NCI-H82 treated with DMSO at 0.1 percent for 48 hours (cell line): ENCODE measurements around the gene AGR2.

ENCODE experiments used
- DNase-seq: peaks from one replicate; lab custom pipeline; 2025; ENCODE audit not compliant: unreplicated experiment; lab: John Stamatoyannopoulos, UW

AGR2 gene

DNA sequence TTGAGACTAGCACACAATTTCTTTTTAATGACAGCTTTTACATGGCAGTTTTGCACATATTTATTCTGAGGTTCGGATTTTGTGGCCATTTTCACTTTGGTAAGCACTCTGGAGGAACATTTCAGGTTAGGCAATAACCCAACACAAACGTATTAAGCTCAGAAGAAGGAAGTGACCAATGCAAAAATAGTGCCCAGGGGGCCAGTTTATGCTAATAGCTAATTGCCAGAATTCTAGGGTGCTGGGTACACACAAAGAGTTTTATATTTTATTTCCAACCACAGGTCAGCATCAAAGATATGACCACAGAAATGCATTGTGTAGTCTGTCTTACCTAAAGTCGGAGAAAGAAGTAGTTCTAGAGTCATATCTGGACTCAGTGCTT is 8.4 kb upstream of the AGR2 start:
- DNase-seq, result no peak

DNA sequence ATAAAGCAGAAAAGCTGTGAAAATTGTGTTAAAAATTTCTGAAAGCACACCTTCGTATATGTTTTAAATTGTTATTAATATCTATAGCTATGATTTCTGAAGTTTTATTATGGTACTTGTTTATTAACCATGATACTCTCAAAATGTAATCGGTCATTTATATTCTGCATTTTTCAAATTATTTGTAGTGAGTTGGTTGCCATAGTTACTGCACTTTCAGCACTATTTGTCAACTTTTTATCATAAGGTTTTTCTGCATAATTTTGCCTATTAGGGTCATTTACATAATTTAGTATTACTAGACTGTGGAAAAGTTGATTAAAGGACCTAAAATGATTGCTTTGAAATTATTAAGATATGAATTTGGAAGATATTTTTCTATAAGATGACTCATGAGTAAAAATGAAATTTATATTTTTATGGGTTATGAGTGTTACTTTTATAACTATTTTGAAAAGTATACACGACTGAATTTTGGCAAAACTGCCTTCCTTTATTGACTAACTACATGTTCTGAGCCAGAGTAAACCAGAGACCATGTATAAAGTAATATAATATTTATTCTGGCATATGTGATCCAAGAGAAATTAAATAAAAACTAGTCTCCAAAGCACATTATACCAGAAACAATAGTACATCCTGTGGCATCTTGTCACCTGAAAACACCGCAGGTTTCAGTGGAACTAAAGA is 7.9 kb upstream of the AGR2 start:
- DNase-seq, result no peak

DNA sequence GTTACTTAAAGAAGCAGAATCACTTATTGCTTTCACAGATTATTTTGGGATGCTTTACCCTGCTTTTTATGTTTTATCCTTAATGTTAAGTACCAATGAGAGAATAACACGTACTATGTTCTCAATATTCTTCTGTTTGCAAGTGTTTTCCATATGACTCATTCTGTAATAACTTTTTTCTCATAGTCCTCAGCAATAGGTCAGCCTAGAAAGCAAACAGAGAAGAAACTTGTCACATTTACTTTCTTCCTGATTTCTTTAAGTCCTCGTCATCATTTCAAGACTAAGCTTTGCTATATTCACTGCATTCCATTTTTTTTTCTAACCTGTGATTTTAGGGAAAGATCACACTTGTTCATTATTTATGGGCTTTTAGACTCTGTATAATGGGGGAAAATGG is 6.8 kb upstream of the AGR2 start:
- no peak for DNase-seq

DNA sequence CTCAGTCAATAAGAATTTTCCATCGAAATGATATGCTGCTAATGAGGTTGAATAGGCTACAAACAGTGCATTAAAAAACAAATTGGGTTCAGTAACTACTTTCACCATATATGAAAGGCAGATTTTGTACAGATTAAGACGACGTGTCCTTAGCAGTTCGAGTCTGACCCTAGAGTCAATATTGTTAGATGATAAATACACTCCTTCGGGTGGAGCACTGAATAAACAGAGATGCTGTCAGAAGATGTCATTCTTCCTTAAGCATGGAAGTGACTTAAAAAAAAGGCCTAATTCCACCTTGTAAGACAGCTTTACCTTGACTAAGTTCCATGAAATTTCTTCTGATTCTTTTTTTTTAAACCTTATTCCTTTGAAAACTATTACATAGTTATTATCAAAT is 5.8 kb upstream of the AGR2 start:
- no peak for DNase-seq

DNA sequence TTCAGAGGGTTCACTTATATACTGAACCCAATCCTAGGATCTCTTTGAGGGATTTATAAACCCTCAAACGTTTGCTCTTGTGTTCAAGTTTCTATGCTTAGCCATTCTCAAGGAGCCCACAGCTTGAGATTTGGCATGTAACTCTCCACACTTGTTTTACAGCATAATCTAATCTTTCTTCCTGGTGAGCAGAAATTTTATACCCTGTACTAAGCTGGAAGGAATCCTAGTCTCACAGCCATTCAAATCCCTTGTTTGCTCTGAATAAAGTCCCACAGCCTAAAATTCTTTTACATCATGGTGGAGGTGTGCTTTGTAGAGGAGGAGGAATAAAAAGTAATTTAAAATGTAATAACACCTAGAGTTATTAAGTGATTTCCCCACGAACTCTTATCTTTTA is 5.3 kb upstream of the AGR2 start:
- no peak for DNase-seq

DNA sequence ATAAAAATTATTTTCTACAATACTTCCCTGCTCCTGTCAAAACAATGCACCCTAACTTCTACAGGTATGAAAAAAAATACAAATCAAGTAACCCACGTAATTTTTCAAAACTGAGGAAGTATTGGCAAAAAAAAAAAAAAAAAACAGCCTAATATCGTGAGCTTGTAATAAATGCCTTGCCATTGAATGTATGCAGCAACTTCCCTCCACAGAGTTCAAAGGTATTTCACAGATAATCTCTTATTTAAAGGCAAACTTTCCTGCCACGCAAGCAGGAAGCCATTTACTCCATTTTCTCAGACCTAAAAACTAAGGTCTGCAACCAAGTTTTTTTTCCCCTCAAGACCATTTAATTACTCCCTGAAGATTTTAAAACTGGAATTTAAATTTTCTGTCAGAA is 642 bp upstream of the AGR2 start:
- DNase-seq, result no peak

DNA sequence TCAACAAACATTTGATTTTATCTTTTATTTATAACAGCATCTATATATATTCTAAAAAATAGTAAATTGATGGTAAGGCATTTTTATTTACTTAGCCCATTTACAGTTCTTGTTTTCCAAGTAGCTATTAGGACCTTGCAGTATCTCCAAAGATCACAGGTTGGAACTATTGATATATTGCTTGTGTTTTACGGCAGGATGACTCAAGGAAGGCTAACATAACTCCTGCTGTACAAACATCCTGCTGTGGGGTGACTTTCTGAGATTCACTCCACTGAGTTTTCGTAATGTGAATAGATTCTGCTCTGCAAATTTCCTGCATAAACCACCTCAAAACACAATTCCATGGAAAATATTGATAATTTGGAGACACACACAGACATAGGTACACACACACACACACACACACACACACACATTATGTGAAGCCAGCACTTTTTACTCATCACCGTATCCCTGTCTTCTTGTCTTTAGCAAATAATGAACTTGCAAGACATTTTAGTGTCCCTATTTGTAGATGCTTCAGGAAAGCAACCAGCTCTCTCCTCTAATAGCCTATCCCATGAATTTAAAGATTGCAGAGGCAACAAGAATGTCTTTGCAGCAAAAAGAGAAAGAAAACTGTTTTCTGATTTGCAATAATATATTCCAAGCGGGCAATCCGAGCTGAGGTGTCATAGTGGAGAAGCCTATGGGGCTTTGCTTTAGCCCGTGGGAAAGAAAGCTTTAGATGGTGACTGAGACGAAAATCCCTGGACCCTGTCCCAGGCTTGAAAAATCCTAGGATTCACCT is 722 bp downstream of the AGR2 start:
- DNase-seq, result no peak

DNA sequence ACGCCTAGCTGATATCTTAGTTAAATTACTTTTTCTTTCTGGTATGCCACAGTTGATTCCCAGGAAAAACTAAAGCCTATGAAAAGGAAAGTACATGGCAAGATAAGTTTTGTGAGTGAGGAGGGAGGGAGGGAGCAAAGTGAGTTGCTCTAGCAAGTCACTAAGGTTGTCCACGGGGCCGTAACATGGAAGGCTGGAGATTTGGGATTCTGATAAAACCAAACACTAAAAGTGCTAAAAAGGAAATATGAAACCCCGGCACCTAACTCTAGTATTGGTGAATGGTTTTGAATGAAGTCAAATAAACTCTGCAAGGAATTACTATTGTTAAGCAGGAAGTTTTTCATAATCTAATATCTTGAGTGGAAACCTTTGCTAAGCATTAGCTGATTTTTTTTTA is 1.7 kb downstream of the AGR2 start:
- DNase-seq, result no peak

DNA sequence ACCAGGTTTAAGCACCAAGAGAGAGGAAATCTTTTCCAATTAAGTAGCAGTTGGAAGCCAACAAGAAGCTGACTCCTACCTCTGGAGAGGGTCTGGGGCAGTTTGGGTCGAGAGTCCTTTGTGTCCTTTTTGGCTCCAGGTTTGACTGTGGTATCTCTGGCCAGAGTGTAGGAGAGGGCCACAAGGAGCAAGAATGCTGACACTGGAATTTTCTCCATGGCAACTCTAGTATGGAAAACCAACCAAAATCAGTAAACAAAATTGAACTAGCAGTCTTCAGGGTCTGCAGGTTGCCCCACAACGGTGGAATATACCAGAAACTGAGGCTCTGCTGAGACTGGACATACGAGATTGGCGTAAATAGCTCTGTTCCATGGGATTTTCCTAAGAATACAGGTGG is 3.2 kb downstream of the AGR2 start:
- no peak for DNase-seq

DNA sequence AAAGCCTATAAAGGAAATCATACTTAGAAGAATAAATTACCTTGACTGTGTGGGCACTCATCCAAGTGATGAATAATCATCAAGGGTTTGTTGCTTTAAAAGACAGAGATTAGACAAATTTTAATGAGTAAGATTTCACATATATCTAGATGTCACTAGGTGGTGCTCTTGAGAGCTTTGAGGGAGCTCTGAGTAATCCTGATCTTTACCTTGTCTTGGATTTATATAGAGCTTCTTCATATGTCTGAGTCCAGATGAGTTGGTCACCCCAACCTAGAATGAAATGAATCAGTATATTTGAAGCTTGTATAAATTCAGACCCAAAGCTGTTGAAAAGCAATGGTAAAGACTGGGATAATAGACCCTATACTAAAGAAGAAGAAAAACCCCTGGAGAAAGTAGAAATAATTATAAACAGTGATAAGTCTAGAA is 3.7 kb downstream of the AGR2 start:
- DNase-seq, result peak; percentile 76

DNA sequence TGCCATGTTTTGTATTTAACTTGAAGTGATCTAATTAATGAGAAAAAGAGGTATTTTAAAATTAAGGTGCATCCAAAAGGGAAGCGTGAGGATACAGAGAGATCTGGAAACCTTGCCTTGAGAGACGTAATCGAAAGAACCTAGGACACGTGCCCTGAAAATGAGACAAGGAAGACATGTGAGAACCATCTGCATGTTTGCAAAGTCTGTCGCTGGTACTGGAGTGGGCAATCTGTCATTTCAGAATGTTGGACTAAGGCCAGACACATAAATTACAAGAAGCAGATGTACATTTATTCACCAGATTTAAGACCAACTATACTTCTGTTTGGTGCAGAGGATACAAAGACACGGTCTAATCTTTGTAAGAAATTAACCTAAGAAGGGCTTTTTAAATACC is 9.2 kb downstream of the AGR2 start:
- peak; percentile 85 for DNase-seq

DNA sequence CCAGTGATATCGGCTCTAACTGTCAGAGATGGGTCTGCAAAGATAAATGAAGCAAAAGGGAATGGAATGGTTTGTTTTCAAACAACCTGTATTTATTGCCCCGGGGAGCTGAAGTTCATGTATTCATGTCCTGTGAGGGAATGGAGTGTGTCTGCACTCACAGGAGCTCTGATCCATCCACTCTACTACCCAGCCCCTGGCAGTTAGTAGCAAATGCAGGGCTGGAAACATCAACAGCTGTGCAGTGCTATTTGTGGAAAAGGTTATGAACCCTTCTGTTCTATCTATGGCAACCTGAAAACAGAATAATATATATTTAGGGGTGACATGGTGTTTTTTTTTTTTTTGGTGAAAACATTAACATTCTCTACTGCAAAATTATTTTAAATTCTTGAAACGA is 9.8 kb downstream of the AGR2 start:
- DNase-seq, result no peak

DNA sequence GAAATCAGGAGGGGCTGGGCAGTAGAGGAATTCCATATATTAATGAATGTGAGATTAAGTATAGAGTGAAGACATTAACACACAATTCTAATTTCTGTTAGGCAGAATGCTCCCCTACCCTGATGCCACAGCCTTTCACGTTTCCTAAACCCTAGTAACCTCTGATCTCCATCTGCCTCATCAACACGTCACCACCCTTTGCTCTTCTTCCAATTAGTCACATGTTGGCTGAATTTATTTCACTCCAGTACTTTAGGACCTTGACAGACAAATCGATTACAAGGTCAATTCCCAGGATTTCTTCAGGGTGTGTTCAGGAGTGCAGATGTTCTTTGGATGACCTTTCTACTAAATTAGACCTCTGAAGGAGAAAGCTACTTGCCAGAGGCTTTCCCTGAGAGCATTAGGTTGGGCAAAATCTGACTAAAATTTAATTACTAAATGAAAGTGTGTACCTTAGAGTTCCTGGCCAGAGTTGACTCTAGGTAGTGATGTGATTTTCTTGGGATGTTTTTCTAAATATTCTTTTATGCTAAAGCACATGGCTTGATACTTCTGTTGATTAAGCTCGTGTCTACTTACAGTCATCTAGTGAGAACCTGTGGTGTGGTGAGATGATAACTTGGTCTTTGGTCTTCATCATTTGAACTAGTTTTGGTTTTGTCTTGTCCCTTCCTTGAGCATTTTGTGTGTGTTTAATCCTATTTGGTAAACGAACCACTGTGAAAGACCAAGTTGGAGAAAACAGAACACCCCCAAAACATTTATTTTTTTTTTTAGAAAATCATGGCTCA is 12.7 kb downstream of the AGR2 start:
- peak; percentile 35 for DNase-seq

DNA sequence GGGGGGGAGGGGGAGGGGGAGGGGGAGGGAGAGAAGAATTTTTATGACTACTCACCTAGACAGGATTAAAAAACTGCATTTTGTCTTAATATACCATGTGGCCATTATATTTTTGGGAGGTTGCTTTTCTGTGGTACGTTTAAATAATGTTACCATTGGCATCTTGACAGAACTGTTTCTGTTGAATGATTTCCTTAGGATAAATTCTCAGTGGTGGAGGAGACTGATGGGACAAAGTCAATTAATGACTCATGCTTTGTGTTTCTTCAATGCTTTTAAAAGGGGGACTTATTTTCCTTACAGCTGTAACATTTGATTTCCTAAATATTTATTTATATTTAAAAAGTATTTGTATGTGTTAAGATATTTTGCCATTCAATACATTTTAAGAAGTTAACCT is 13.7 kb downstream of the AGR2 start:
- no peak for DNase-seq

DNA sequence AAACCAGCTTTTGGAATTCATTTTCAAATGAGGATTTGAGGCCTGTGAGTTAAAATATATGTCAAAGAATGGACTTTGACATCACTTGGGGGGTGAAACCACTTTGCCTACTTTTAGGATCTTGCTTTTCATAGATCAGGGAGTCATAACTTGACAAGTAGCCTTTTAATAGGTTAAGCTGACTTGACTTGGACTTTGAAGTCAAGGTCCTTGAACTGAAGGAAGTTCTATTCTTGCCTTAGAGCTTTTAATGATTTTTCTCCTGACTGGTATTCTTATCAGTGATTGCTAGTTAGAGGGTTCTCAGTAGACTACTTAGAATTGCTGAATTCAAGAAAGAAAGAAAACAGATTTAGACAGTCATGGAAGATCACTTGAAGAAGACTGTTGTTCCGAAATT is 17.7 kb downstream of the AGR2 start:
- DNase-seq, result no peak

DNA sequence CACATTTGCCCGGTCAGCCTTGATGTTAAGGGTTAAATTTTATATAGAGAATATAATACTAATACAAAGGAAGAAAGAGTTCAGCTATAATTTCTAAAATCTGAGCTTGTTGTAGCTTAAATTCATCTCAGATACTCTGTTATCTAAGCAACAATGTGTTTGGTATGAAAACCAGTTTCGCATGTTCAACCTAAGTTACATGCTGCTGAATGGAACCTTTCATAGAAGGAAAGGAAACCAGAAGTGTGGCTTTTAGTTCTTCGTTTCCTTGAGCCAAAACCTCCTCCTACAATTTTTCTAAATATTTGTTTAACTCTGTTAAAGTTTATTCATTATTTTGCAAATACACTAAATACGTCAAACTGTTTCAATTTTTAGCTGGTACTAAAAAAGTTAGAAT is 18.5 kb downstream of the AGR2 start:
- DNase-seq, result no peak

DNA sequence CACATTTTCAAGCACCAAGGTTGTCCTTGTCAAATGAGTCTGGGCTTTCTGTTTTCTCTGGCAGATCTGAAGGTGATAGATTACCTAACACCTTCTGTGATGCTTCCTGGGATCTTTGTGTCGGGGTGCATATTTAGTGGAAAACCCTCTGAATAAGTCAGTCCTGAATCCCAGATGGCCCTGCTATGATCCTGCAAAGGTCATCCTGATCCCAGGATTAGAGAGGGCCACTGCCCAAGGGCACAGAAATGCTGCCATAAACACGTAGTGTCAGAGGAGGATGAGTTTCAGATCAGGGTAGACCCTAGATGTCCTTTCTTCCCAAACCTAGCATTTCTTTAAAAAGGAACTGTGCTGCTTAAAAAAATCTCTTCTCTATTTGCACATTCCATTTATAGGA is 19.0 kb downstream of the AGR2 start:
- no peak for DNase-seq

DNA sequence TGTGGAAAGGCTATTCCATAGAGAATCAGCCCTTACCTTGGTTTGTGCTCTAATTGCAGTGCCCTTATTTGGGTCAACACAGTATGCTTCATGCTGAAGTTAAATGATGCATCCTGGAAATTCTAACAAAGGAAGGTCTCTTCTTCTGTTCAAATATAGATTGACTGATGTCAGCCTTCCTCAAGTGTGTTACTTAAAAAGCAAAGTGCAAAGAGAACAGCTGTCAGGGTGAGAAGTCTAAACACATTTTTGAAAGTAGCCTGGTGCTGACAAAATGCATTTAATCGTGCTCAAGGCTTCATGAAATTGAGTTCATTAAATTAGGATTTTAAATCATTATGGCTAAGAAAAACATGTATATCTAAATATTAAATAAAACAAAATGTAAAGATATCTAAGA is 19.5 kb downstream of the AGR2 start:
- no peak for DNase-seq

DNA sequence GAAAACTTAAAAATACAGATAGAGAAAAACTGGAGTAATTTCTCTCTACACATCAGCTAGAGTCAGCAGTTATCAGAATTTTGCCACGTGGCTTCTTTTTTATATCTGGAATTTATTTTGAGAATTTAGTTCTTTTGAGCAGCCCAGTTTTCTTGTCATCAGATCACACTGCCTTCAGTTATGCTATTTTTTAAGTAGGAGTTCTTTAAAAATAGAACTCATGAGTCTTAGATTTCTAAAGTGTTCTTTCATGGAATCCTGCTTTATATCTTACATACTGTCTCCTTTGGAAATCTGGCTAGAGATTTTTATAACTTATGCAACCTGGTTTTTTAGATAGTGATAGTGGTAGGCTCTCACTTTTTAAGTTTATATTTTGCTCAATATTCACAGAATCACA is 24.2 kb downstream of the AGR2 start:
- no peak for DNase-seq

DNA sequence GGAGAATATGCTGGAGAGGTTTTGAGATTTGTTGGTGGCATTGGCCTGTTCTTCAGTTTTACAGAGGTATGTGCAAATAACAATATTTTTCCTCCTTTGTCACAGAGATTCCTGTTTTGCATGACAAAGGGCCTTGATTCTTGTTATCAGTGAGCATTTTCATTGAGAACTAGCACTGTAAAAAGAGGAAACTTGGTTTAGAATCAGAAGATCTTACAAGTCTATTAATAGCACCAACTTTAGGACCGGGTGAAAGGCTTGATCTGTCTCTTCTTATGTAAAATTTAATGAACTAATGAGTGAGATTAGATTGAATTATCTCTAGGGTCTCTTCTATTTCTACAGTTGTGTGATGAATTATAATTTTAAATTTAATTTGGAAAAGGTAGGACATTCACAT is 25.7 kb downstream of the AGR2 start:
- no peak for DNase-seq

DNA sequence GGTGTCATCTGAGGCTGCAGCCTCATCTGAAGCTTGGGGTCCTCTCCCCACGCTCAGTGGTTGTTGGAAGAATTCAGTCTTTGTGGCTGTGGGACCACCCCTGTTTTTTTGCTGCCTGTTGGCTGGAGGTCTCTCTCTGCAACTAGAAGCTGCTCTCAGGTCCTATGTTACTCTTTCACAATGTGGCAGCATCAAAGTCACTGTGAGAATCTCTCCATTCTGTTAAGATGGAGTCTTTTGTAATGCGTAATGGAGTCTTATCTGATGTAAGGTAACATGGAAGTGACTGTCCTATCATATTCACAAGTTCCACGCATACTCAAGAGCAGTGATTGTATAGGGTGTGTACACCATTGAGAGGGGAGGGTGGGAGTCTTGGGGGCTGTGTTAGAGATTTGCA is 26.3 kb downstream of the AGR2 start:
- no peak for DNase-seq

DNA sequence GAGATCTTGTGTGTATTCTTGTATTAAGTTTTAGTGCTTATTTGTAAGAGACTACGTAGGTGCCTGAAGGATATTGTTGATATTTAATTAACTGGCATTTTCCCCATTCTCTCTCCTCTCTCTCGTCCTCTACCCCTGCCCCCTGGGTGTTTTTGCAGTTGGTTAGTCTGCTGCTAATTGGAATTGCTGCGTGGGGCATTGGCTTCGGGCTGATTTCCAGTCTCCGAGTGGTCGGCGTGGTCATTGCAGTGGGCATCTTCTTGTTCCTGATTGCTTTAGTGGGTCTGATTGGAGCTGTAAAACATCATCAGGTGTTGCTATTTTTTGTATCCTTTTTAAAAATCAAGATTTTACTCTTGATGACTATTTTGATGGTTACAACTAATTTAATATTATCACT is 28.7 kb downstream of the AGR2 start:
- DNase-seq, result no peak
